ENCODE results near the gene TUBE1. TPM values are rescaled to one million over a fixed set of nuclear protein-coding genes. Genes with fewer than 3 reads are reported as not detected.
"Not testable (repeated sequence)": the region's sequence is repeated elsewhere in the genome, so short reads cannot be mapped to it uniquely, and the experiment has no call there.

Gene TUBE1
- total RNA-seq, 1 experiment from 2014 or later = 24.5 TPM

DNA sequence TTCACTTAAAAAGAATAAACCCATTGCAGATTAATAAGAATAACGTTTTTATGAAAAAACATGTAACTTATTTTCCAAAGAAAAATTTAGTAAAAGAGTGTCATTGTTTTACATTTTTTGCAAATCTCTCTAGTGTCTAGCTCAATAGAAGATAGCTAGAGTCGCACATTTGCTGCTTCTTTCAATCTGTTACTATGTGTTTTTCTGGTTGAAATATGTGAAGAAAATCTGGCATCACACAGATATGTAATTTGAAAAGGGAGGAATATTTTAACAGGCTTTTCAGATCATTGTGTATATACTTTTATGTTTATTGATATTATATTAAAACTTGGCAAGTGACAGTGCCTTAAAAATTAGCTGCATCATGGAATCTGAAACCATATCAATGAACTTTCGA, 24.3 kb downstream of the TUBE1 start:
- no peak for DNase-seq (ENCODE audit: low read depth)

DNA sequence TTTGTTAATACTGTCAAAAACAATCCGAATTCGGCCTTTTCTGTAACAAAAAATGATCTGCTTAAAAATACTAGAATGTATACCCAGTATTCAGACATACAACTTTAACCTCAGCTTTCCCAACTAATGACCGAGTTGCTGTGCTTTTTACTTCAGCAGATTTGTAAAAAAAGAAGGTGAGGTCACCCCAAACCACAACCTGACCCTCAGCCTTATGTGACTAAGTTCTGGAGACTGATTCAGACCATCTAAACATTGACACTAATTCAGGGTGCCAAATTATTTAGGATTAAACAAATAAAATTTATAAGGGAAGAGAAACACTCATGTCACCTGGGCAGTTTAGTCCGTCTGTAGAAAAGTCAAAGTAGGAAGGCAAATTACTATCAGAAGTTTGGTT, 25.7 kb downstream of the TUBE1 start:
- DNase-seq (ENCODE audit: low read depth) = peak; percentile 16

DNA sequence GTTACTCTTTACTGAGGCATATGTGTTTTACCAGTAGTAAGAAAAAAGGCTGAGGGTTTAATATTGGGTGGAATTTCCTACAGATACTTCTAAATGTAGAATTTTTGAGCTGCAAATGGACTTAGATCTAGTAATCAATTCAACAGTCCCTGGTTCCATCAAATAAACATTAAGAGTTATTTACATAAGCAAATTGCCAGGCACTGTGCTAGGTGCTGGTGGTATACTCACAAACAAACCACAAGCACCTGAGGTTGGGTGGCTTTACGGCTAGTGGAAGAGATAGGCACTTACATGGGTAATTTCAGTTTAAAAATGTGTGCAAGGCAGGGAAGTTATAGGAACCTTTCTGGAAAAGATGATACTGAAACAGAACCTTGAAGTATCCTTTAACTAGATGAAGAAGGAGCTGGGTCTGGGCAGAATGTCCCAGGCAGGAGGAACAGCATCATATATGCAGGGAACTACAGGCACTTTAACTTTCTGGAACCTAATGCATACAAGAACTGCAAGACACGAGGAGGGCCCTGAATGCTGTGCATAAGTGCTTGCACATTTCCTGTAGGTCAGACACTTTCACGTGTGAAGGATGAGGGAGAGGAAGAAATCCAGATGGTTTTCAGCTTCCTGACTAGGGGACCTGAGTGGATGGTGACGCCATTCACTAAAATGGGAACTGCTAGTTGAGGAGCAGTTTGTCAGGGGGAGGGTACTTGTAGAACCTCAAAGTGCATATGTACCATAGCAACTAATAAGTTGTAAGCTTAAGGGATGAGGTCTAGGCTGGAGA, 28.8 kb downstream of the TUBE1 start:
- DNase-seq (ENCODE audit: low read depth) = no peak

DNA sequence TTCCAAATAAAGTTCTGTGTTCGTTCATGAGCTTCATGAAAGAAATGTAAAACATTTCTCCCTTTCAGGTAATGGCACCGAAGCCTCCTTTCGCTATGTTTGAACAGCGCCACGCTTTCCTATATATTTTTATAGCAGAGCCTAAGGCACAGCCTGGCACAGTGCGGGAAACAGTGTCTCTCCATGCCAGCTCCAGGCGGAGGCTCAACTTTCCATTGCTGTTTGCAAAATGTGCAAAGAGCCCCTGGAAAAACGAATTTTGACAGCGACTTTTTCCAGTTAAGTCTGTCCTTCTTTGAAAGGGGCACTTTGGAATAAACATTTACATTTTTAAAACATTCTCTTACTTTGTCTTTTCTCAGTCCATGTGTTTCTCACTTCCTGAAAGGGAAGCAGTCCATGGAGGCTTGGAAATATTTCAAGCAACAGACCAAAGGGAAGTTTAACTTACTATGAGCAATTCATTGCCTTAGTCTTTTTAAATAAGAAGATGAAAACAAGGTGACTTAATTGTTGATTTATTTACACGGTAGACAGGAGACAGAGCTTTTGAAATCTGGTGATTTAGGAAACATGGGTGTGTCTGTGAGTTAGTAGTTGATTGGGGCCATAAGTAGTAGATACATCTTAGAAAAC, 32.6 kb downstream of the TUBE1 start:
- no peak for DNase-seq (ENCODE audit: low read depth)

DNA sequence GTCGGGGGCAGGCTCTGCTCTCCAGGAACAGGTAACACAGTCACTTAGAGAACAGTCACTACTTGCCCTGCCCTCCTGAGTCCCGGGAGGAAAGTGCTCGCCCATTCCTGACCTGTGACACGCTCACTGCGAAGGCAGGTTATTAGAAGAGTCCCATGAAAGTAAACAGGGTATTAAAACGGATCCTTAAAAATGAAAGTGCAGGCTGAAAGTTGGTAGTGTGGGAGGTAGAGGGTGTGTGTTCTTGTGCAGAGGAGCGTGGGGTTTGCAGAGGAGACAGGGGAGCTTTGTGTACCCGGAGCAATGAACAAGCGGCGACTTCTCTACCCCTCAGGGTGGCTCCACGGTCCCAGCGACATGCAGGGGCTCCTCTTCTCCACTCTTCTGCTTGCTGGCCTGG, 33.3 kb downstream of the TUBE1 start, which contains the start of gene CCN6:
Gene CCN6, plus strand, starts transcription at position 104 of the 400 bp plus-strand sequence. Its CDS starts 254 bp downstream, at position 358.
- no peak for DNase-seq (ENCODE audit: low read depth)

DNA sequence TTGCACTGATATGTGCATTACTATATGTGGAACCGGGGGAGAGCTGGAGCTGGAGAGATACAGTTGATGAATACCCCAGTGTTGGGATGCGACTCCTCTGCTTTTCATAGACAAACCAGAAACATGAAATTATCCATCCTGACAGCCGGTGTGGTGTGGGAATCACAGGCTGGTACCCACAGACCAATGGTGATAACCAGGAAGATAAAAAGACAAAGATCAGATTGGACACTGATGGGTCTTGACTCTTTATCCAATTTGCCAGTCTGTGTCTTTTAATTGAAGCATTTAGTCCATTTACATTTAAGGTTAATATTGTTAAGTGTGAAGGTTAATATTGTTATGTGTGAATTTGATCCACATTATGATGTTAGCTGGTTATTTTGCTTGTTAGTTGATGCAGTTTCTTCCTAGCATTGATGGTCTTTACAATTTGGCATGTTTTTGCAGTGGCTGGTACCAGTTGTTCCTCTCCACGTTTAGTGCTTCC, 36.0 kb downstream of the TUBE1 start:
- DNase-seq (ENCODE audit: low read depth) = not testable (repeated sequence)

DNA sequence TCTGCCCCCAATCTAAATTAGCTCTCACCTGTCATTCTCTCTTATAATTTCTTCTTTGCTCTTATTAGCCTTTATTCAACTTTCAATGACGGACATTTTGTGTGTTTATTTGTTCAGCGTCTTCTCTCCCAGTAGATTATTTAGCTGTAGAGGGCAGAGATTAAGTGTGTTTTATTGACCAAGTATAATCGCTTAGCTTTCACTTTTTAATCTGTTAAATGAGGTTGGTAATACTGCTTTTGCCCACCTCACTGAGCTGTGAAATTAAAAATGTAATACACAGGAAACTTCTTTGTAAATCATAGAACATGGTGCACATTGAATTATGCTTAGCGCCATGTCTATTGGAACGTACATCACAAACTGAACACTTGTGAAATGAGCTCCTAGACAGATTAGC, 36.9 kb downstream of the TUBE1 start:
- no peak for DNase-seq (ENCODE audit: low read depth)

DNA sequence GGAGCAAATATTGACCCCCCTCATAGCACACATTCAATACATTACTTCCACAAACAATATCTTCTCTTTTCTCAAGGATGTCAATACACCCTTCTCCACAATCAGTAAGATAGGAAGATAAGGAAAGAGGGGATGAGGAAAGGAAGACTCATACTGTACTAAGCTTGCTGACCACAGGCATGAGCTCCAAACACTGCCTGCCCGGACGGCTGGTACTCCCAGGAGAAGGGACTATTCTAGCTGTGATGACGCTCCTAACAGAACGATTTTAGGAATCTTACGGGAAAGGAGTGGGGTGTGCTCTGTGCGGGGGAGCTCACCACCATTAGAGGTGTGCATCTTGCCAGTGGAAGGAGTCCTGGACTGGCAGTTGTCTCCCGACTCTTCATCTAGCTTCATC, 37.3 kb downstream of the TUBE1 start:
- no peak for DNase-seq (ENCODE audit: low read depth)

DNA sequence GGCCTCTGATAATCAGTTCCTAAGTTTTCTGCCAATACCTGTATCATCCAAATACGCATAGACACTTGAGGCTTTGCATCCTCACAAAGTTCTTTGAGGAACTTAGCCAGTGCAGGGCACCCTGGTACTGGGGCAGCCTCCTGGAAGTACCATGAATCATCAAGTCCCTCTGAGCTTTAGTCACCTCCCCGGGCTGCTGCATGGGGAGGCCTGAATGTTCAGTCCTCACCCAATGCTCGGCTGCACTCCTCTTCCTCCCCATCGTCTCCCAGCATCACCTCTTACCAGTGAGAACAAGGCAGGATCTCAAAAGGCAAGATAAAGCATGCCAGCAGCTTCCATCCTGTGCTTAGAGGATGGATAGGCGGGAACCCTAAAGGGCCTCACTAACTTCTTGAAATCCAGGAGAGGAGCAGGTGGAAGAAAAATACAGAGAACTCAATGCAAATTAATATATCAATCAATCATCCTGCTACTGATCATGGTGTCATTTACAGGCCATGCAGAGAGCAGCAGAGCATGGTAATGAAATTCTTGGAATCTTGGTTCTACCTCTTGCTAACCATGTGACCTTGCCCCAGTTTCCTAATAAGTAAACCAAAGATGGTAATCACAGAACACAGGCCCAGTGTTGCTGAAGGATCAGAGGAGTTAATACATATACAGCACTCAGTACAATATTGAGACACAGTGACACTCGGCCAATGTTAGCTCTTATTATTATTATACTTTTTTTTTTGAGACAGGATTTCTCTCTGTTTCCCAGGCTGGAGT, 38.1 kb downstream of the TUBE1 start:
- peak; percentile 37 for DNase-seq (ENCODE audit: low read depth)

DNA sequence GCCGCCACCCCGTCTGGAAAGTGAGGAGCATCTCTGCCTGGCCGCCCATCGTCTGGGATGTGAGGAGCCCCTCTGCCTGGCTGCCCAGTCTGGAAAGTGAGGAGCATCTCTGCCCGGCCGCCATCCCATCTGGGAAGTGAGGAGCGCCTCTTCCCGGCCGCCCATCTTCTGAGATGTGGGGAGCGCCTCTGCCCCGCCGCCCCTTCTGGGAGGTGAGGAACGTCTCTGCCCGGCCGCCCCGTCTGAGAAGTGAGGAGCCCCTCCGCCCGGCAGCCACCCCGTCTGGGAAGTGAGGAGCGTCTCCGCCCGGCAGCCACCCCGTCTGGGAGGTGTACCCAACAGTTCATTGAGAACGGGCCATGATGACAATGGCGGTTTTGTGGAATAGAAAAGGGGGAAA, 39.8 kb downstream of the TUBE1 start:
- DNase-seq (ENCODE audit: low read depth) = not testable (repeated sequence)

DNA sequence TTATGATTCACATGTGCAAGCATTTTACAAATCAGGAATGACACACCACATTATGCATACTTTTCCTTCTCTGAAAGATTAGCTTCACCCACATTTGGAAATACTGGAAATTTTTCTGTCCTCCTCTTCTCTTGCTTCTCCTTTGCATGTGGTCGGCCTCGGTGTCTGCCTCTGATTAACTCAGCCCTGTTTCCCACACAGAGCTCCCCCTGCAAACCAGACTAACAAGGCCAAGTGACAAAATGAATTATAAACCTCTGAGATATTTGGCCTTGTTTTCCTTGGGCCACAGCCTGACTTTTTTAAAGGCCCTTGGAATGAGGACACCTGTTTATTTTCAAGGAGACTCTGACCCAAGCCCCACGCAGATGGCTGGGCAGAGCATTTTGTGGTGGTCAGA, 42.4 kb downstream of the TUBE1 start:
- DNase-seq (ENCODE audit: low read depth) = peak; percentile 69

DNA sequence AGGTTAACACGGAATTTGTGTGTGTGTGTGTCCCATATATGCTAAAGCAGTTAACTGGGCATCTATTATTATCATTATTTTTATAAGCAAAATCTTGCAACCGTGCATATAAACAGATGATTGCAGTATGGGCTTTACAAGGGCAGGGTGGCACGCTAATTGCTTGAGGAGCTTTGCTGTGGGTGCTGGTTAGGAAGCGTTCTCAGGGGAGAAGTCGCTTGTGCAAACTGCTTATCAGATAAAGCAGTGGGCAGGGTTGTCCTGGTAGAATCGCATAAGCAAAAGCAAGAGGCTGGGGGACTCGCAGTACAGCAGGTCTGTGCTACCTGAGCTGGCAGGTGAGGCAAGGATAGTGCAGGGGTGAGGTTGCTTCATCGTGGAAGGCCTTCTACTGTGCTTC, 43.1 kb downstream of the TUBE1 start:
- no peak for DNase-seq (ENCODE audit: low read depth)

DNA sequence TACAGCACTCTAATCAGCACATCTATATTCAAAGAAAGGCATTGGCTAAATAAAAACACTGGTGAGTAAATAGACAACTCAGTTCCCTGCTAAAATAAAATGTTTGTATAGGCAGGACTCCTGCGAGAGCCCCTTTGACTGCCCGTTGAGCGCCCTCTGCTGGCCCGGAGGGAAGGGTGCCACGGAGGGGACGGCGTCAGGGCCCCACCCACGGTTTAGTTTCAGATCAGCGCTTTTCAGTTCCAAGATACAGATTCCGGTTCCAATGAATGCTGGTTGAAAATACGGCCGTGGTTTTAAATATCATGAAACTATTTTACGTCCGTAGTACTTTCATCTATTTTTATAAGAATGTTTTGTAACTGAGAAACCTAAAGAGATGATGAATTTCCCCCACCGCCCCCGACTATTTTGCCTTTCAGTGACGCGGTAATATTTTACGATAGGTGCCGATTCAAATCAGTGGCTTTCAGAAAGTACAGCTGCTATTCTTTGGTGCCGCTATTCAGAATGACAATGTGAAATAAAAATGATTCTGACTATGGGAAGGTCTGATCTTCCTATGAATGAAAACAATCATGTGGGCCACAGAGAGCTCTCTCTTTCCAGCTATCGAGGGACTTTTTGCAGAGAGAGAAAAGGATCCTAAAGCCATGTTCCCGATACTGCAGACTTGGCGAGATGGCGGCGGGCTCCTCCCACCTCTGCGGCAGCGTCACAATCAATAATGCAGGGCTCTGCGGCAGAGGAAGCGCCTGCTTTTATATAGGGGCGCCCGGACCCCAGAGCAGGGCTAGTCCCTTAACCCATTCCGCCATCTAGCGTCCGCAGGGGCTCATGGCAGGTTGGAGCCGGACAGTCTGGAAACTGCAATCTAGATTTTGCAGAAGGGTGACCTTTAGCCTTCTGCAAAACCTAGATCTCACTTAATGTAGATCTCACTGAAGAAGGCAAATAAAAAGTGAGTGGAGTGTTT, 44.0 kb downstream of the TUBE1 start:
- DNase-seq (ENCODE audit: low read depth) = peak; percentile 90

DNA sequence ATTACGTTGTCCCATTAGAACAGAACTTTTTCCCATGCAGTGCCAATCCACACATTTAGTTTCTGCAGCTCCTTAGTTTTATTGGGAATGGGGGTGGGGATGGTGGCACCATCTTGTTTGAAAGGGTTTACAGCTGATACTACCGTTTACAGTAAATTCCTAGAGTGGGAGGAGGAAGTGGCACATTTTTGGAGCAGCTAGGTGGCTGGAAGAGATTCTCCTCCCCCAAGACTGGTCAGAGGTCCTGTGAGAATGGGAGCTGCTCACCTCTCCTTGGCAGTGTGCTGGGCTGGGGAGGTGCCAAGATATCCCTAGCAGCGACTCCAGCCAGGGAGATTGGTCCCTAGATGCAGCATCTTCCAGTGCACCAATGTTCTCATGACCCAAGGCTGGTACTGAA, 45.7 kb downstream of the TUBE1 start:
- DNase-seq (ENCODE audit: low read depth) = peak; percentile 29

DNA sequence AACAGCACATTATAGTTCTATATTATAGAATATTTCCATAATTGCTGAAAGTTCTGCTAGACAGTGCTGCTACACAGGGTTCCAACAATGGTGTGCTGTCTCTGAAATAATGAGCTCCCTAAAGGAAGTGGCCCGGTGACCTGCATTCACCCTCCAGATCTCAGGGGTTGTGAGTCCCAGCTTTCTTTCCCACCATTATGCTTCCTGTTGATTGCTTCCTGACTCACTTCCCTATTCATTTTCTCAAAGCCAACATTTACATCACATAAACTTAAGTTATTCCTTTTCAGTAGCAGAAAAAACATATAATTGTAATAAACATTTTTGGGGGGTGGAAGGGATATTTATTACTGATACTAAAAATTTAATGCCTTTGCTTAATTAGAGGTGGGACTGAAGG, 46.3 kb downstream of the TUBE1 start:
- peak; percentile 58 for DNase-seq (ENCODE audit: low read depth)

DNA sequence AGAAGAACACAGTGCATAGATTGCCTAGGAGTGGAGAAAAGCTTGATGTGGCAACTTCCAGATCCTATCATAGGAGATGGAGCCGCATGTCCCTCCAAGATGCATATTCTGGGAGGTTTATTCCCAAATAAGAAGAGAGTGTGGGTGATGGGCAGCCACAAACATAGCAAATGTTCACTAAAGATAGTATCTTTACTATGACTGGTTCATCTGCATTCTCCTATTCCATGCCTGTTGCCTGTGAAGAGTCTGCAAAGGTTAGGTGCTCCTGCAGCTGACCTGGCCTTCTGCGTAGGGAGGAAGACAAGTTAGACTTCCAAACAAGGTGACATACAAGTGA, 47.9 kb downstream of the TUBE1 start:
- no peak for DNase-seq (ENCODE audit: low read depth)

DNA sequence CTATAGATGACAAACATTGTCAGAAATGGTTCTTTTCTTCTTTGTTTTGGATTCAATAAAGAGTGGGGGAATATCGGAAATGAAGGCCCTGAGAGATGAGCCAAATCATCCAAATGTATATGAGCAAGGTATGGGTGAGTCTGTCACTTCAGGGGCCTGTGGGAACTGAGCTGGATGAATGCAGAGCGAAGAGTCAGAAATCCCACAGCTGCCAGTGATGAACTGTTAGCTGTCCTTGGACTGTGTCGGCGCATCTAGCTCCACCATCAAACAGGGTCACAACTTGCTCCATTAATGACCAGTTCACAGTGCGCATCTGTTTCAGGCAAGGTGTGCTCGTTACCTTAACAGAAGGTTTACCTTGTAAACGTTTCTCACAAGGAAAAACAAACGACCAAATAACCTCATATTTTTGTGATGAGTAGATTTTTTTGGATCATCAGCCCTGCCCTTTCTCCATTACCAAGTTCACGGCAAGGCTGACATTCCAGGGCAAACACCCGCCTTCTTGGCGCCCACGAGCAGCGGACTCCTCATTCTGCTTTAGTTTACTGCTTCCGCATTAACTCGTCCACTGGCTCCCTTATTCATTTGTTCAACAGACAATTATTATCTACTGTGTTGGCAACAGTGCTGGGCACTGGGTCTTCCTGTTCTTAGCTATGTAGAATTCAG, 48.4 kb downstream of the TUBE1 start:
- DNase-seq (ENCODE audit: low read depth) = no peak

DNA sequence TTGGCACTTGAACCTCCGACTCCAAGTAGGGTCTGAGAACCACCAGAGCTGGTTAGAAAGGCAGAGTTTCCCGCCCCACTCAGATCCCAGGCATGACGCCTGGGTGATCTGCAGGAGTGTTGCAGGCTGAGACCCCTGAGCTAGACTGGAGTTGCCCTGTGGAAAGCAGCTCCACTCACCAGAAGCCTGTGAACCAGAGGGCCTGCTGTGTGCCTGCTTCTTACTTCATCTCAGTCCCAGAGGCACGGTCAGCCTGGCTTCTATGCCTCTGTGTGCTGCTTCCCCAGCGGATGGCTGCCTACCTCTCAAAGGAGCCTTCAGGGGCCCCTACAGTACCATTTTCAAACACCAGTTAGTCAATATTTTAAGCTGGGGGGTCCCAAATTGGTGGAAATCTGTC, 49.0 kb downstream of the TUBE1 start:
- DNase-seq (ENCODE audit: low read depth) = no peak

DNA sequence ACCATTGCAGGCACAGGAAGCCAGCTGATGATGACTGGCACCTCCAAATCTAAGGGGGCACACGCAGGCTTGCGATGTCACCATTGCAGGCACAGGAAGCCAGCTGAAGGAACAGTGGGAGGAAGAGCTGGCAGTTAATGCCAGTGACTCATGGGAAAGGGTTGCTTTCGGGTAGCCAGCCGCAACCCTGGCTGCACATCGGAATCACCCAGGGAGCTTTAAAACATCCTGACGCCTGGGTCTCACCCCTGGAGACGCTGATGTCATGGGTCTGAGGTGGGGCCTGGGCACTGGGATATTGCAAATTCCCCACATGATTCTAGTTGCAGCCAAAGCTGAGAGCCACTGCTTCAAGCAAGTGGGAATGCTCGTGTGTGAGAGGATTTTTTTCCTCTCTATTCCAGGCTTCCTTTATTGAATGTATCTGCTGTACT, 49.5 kb downstream of the TUBE1 start:
- DNase-seq (ENCODE audit: low read depth) = peak; percentile 95

DNA sequence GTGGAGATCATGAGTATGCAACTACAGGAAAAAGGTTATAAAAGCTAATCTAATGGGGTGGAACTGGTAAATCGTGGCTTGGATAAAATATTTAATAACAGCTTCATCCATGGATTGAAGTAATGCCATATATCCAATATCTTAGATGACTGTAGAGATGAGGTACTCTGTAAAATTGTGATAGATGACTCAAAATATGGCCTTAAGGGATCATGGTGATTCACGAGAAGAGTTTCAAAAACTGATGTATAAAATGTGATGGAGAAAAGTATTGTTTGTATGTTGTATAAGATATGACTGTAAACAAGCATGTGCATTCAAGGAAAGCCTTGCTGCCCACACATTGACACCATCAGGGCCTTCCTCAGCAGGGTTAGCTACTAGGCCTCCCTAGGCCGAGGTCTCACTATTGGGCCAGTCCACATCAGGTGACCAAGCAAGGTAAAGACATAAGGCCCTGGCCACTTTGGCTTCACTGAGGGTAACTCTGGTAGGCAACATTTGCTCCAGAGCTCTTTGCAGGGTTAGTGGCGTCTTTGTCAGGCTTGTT, 51.1 kb downstream of the TUBE1 start:
- DNase-seq (ENCODE audit: low read depth) = no peak
